Endothelial cell of umbilical vein (primary cell): Measurements from ENCODE around the gene PRDM16. TPM values are rescaled to one million over a fixed set of nuclear protein-coding genes. Genes with fewer than 3 reads are reported as not detected.

ENCODE experiments used
- BruUV-seq: library from RNA; stranded (reverse); fragments of 400-500 nt; replicated peaks from 2 replicates; lab custom pipeline; 2021; lab: Mats Ljungman, UMichigan
- CTCF ChIA-PET: fragments of 300-600, 350-600 bp; sonication (Branson Sonifier 250); formaldehyde crosslinking; loops from one replicate; lab custom pipeline; 2021; ENCODE audit warnings: antibody characterized with exemption, inconsistent platforms; lab: Charles Lee
- POLR2A ChIA-PET: fragments of 300-600, 350-600 bp; sonication (Branson Sonifier 250); formaldehyde crosslinking; loops from one replicate; lab custom pipeline; 2021; ENCODE audit warnings: antibody characterized with exemption, inconsistent platforms; lab: Charles Lee
- DNase-seq: peaks from one replicate; pipeline ENCODE4 v3.0.0-alpha.2; 2011; ENCODE audit warnings: low read depth, low spot score
- FAIRE-seq: peaks from 2 replicates; lab custom pipeline; 2011; peaks lifted over from hg19 to GRCh38; lab: Jason Lieb, UNC
- H2AFZ ChIP-seq: 2 replicates; pipeline ENCODE4 v1.6.0; 2012; ENCODE audit warnings: low read depth, low read length, control low read depth, inconsistent platforms
- H3K27ac ChIP-seq: 2 replicates; pipeline ENCODE4 v1.5.1; 2011; ENCODE audit warnings: low read depth, mild to moderate bottlenecking, control low read depth, low read length, moderate library complexity; ENCODE audit not compliant: insufficient read depth
- H3K27me3 ChIP-seq, 2 experiments: 2 replicates each; pipeline versions ENCODE4 v1.6.0 to v1.6.1; 2011; ENCODE audit warnings: low read length in 2 of 2, mixed read lengths in 1 of 2; ENCODE audit not compliant: control insufficient read depth in 2 of 2, insufficient read depth in 2 of 2
- H3K36me3 ChIP-seq, 2 experiments: 2 replicates in 1 of 2; 3 replicates in 1 of 2; pipeline ENCODE4 v1.5.1; 2011; ENCODE audit warnings: low read length in 2 of 2, mild to moderate bottlenecking in 1 of 2, moderate library complexity in 1 of 2; ENCODE audit not compliant: control insufficient read depth in 2 of 2, insufficient read depth in 2 of 2; ENCODE audit errors: extremely low read depth in 1 of 2
- H3K4me1 ChIP-seq: 3 replicates; pipeline ENCODE4 v1.5.1; 2011; ENCODE audit warnings: mild to moderate bottlenecking, low read length; ENCODE audit not compliant: control insufficient read depth, insufficient read depth; ENCODE audit errors: extremely low read depth
- H3K4me2 ChIP-seq: 2 replicates; pipeline ENCODE4 v1.6.1; 2011; ENCODE audit warnings: low read length, control low read depth, mixed read lengths; ENCODE audit not compliant: insufficient read depth
- H3K4me3 ChIP-seq, 3 experiments: fragments of 200-600 bp in 1 of 3; sonication (generic), shearing (Covaris generic) in 1 of 3; replicated peaks in 1 of 3; 2 replicates each; pipeline ENCODE4 v1.5.1; 2011 to 2016; ENCODE audit warnings: control low read depth in 3 of 3, low read length in 3 of 3, mild to moderate bottlenecking in 2 of 3, inconsistent platforms in 1 of 3, low read depth in 1 of 3, moderate library complexity in 1 of 3; ENCODE audit not compliant: insufficient read depth in 1 of 3
- H3K79me2 ChIP-seq: 2 replicates; pipeline ENCODE4 v1.6.0; 2012; ENCODE audit warnings: low read length, inconsistent platforms; ENCODE audit not compliant: control insufficient read depth, insufficient read depth
- H3K9ac ChIP-seq: replicated peaks from 2 replicates; pipeline ENCODE3; 2011; ENCODE audit warnings: low read length, control low read depth; ENCODE audit not compliant: insufficient read depth; ENCODE audit errors: extremely low read depth
- H3K9me1 ChIP-seq: replicated peaks from 3 replicates; pipeline ENCODE4 v1.6.0; 2011; ENCODE audit warnings: mild to moderate bottlenecking, low read length; ENCODE audit not compliant: control insufficient read depth, insufficient read depth; ENCODE audit errors: extremely low read depth
- H3K9me3 ChIP-seq: replicated peaks from 2 replicates; pipeline ENCODE4 v1.5.1; 2012; ENCODE audit warnings: low read length, inconsistent platforms; ENCODE audit not compliant: control insufficient read depth, insufficient read depth
- H4K20me1 ChIP-seq: replicated peaks from 2 replicates; pipeline ENCODE3; 2011; ENCODE audit warnings: mild to moderate bottlenecking, low read length; ENCODE audit not compliant: control insufficient read depth, insufficient read depth; ENCODE audit errors: extremely low read depth
- CTCF ChIP-seq, 2 donors: IDR thresholded peaks; 1 replicate in 1 of 2; 2 replicates in 1 of 2; pipeline ENCODE4 v1.5.1; 2011; ENCODE audit warnings: low read length in 2 of 2, mild to moderate bottlenecking in 2 of 2, moderate library complexity in 2 of 2, control low read depth in 1 of 2, inconsistent platforms in 1 of 2, low read depth in 1 of 2; ENCODE audit not compliant: insufficient read depth in 1 of 2; ENCODE audit errors: extremely low read depth in 1 of 2
- FOS ChIP-seq: IDR thresholded peaks from 2 replicates; pipeline ENCODE4 v1.6.1; 2011; ENCODE audit warnings: mild to moderate bottlenecking, low read length, moderate library complexity, borderline replicate concordance; ENCODE audit not compliant: insufficient read depth
- MAX ChIP-seq: IDR thresholded peaks from 2 replicates; pipeline ENCODE4 v1.6.1; 2011; ENCODE audit not compliant: insufficient read depth, insufficient read length
- MYC ChIP-seq: IDR thresholded peaks from one replicate; pipeline ENCODE4 v1.6.1; 2011; ENCODE audit warnings: mild to moderate bottlenecking, low read depth, low read length
- POLR2AphosphoS5 ChIP-seq: IDR thresholded peaks from 2 replicates; pipeline ENCODE4 v1.6.1; 2012; ENCODE audit warnings: low read depth, mild to moderate bottlenecking, control low read depth, low read length, moderate library complexity; ENCODE audit not compliant: insufficient read depth
- dilution Hi-C: fragments of 300-500 bp; cut with MboI; formaldehyde crosslinking; loops from one replicate; pipeline ENCODE4 v1.15.0; 2019; ENCODE audit warnings: low sequenced_read_pairs; ENCODE audit not compliant: extremely low pct_ligation_motif_present
- intact Hi-C: fragments of 100-400 bp; cut with micrococcal nuclease; formaldehyde crosslinking; loops from one replicate; pipeline ENCODE4 v1.10.0; 2022
- polyA plus RNA-seq, 4 experiments: library from polyadenylated mRNA; depleted of rRNA in 3 of 4; stranded (reverse) in 3 of 4; unstranded in 1 of 4; fragments of >200 nt; gene quantifications; 2 replicates each; pipeline versions ENCODE4 v1.2.1 to v1.2.3, GENCODE V29; 2011 to 2012; ENCODE audit warnings: missing spikeins in 1 of 4
- total RNA-seq: library from RNA; stranded (reverse); gene quantifications from 2 replicates; pipeline ENCODE4 v1.2.3, GENCODE V29; 2021

PRDM16 gene
- total and polyA plus RNA-seq, 2 donors (not counting 3 experiments of a cell fraction or from before 2014, with no cell fraction given): not detected

GRCh38 chr1:3258386-3259003 lies 189.5 kb downstream of the PRDM16 start:
- no peaks in the 10 kb centered on the region for H3K27me3 ChIP-seq
- no peaks in the 10 kb centered on the region for H3K36me3 ChIP-seq
- no peaks in the 10 kb centered on the region for H3K9me1 ChIP-seq
- dilution Hi-C loops: no loop called here
- DNase-seq: no peak
- POLR2A ChIA-PET: no interaction called here
- no peak overlapping the region for H3K4me3 ChIP-seq
- CTCF ChIA-PET: no interaction called here
- intact Hi-C loops: no loop called here
- H3K4me1 ChIP-seq: no peaks in the 10 kb centered on the region
- H2AFZ ChIP-seq: no peak overlapping the region
- no peak for TF ChIP-seq POLR2AphosphoS5
- no peak for TF ChIP-seq MAX
- no peak for TF ChIP-seq FOS
- TF ChIP-seq MYC: no peak
- no peak for TF ChIP-seq CTCF (IDR thresholded peaks at IDR 0.05; ENCODE audit: extremely low read depth in 1 of 2, insufficient read depth in 1 of 2, low read depth in 1 of 2, low read length in 2 of 2)
- H3K9me3 ChIP-seq: no peaks in the 10 kb centered on the region
- H3K27ac ChIP-seq: no peak overlapping the region
- BruUV-seq: no TSS peak
- H3K79me2 ChIP-seq: no peaks in the 10 kb centered on the region
- H4K20me1 ChIP-seq: no peaks in the 10 kb centered on the region
- H3K4me2 ChIP-seq: no peak overlapping the region
- no peak for FAIRE-seq
- no peak overlapping the region for H3K9ac ChIP-seq
